IMR-90 (cell line): Measurements from ENCODE around the gene SAMD1. TPM values are rescaled to one million over a fixed set of nuclear protein-coding genes. Genes with fewer than 3 reads are reported as not detected.

Experiments used
- ATAC-seq: fragments of 200-7000 bp; cut with Tn5 transposase; 2 replicates; pipeline ENCODE4 v1.9.1; 2020; ENCODE audit warnings: low read depth, mild to moderate bottlenecking, moderate library complexity
- BruUV-seq: library from RNA; stranded (reverse); fragments of 400-500 nt; replicated peaks from 2 replicates; lab custom pipeline; 2021; lab: Mats Ljungman, UMichigan
- CTCF ChIA-PET: fragments of 300-600 bp; formaldehyde crosslinking; extraction: SDS; loops from one replicate; lab custom pipeline; 2021; ENCODE audit warnings: antibody characterized with exemption; lab: Yijun Ruan, JAX
- POLR2A ChIA-PET: fragments of 300-600 bp; sonication (Branson Sonifier 250); formaldehyde crosslinking; loops from one replicate; lab custom pipeline; 2022; ENCODE audit warnings: antibody characterized with exemption; ENCODE audit not compliant: unreplicated experiment; lab: Charles Lee
- DNase-seq: peaks from one replicate; pipeline ENCODE4 v3.0.0; 2013
- H2AFZ ChIP-seq: replicated peaks from 2 replicates; pipeline ENCODE3; 2013; ENCODE audit warnings: low read length, mild to moderate bottlenecking; ENCODE audit not compliant: poor library complexity
- H2AK5ac ChIP-seq: 2 replicates; pipeline ENCODE4 v1.6.1; 2013; ENCODE audit warnings: low read depth, low read length, inconsistent platforms
- H2AK9ac ChIP-seq: replicated peaks from 2 replicates; pipeline ENCODE3; 2013; ENCODE audit warnings: mild to moderate bottlenecking, low read depth, low read length, moderate library complexity; ENCODE audit not compliant: poor library complexity
- H2BK120ac ChIP-seq: 2 replicates; pipeline ENCODE4 v1.6.1; 2013; ENCODE audit warnings: low read depth, low read length, inconsistent platforms
- H2BK15ac ChIP-seq: 3 replicates; pipeline ENCODE4 v1.6.1; 2013; ENCODE audit warnings: low read depth, low read length, inconsistent platforms
- H2BK20ac ChIP-seq: 2 replicates; pipeline ENCODE4 v1.6.1; 2013; ENCODE audit warnings: low read depth, mild to moderate bottlenecking, inconsistent platforms, low read length, moderate library complexity
- H2BK5ac ChIP-seq: 2 replicates; pipeline ENCODE4 v1.6.1; 2013; ENCODE audit warnings: mild to moderate bottlenecking, low read depth, low read length, inconsistent platforms; ENCODE audit not compliant: poor library complexity, severe bottlenecking
- H3K14ac ChIP-seq: replicated peaks from 2 replicates; pipeline ENCODE4 v1.6.1; 2013; ENCODE audit warnings: low read depth, low read length, inconsistent platforms
- H3K18ac ChIP-seq: 2 replicates; pipeline ENCODE4 v1.6.1; 2013; ENCODE audit warnings: low read depth, low read length, control low read depth
- H3K23ac ChIP-seq: 2 replicates; pipeline ENCODE4 v1.6.1; 2013; ENCODE audit warnings: low read depth, low read length, inconsistent platforms
- H3K27ac ChIP-seq: 2 replicates; pipeline ENCODE4 v1.5.1; 2013; ENCODE audit warnings: mild to moderate bottlenecking, control low read depth, low read length; ENCODE audit not compliant: insufficient read depth
- H3K27me3 ChIP-seq: 2 replicates; pipeline ENCODE4 v1.6.1; 2013; ENCODE audit warnings: low read length; ENCODE audit not compliant: control insufficient read depth, insufficient read depth
- H3K36me3 ChIP-seq: 2 replicates; pipeline ENCODE4 v1.6.1; 2013; ENCODE audit warnings: low read length, mixed read lengths; ENCODE audit not compliant: control insufficient read depth, insufficient read depth
- H3K4ac ChIP-seq: 2 replicates; pipeline ENCODE4 v1.6.1; 2013; ENCODE audit warnings: low read depth, low read length, inconsistent platforms
- H3K4me1 ChIP-seq: 2 replicates; pipeline ENCODE4 v1.6.1; 2013; ENCODE audit warnings: low read length, mixed read lengths; ENCODE audit not compliant: control insufficient read depth, insufficient read depth
- H3K4me2 ChIP-seq: 2 replicates; pipeline ENCODE4 v1.6.1; 2013; ENCODE audit warnings: low read depth, mild to moderate bottlenecking, control low read depth, low read length, moderate library complexity
- H3K4me3 ChIP-seq: 2 replicates; pipeline ENCODE4 v1.5.1; 2013; ENCODE audit warnings: low read depth, mild to moderate bottlenecking, control low read depth, low read length, moderate library complexity; ENCODE audit not compliant: insufficient read depth
- H3K56ac ChIP-seq: 2 replicates; pipeline ENCODE4 v1.6.1; 2013; ENCODE audit warnings: low read length, inconsistent platforms; ENCODE audit not compliant: insufficient read depth; ENCODE audit errors: extremely low read depth
- H3K79me1 ChIP-seq, 2 experiments: 2 replicates each; pipeline ENCODE4 v1.6.1; 2013; ENCODE audit warnings: low read length in 2 of 2, inconsistent platforms in 1 of 2, low read depth in 1 of 2
- H3K9ac ChIP-seq: 2 replicates; pipeline ENCODE4 v1.6.1; 2013; ENCODE audit warnings: low read depth, low read length, control low read depth
- H3K9me1 ChIP-seq: 2 replicates; pipeline ENCODE4 v1.6.1; 2013; ENCODE audit warnings: low read length, inconsistent platforms; ENCODE audit not compliant: insufficient read depth
- H3K9me3 ChIP-seq: 2 replicates; pipeline ENCODE4 v1.6.1; 2013; ENCODE audit warnings: low read length; ENCODE audit not compliant: control insufficient read depth, insufficient read depth
- H4K20me1 ChIP-seq: 2 replicates; pipeline ENCODE4 v1.6.1; 2013; ENCODE audit warnings: low read length, inconsistent platforms; ENCODE audit not compliant: insufficient read depth
- H4K5ac ChIP-seq: 2 replicates; pipeline ENCODE4 v1.6.1; 2013; ENCODE audit warnings: mild to moderate bottlenecking, low read depth, low read length, control low read depth
- H4K8ac ChIP-seq, 2 experiments: 2 replicates each; pipeline ENCODE4 v1.6.1; 2013; ENCODE audit warnings: low read depth in 2 of 2, low read length in 2 of 2, control low read depth in 1 of 2, inconsistent platforms in 1 of 2
- H4K91ac ChIP-seq: 2 replicates; pipeline ENCODE4 v1.6.1; 2013; ENCODE audit warnings: low read depth, low read length, inconsistent platforms; ENCODE audit not compliant: insufficient read depth
- BHLHE40 ChIP-seq: fragments of 150-350 bp; IDR thresholded peaks from 2 replicates; pipeline ENCODE4 v1.6.1; 2016; ENCODE audit warnings: mild to moderate bottlenecking, low read depth, low read length
- MXI1 ChIP-seq: IDR thresholded peaks from 2 replicates; pipeline ENCODE4 v1.6.1; 2012; ENCODE audit warnings: low read depth, mild to moderate bottlenecking, low read length, moderate library complexity, borderline replicate concordance
- RCOR1 ChIP-seq: IDR thresholded peaks from 2 replicates; pipeline ENCODE4 v1.6.1; 2012; ENCODE audit warnings: mild to moderate bottlenecking, low read length, improper control_type of control experiment; ENCODE audit not compliant: insufficient replicate concordance
- WGBS, 2 experiments: methylation state at CpG; one replicate each; pipeline versions ENCODE4 v1.1.5 to v1.1.7; 2013; ENCODE audit warnings: missing lambda C conversion rate in 2 of 2; ENCODE audit not compliant: insufficient read length in 1 of 2; ENCODE audit errors: extremely low coverage in 2 of 2; 5-methylcytosine and 5-hydroxymethylcytosine counted together
- dilution Hi-C: fragments of 300-500 bp; cut with HindIII; formaldehyde crosslinking; loops from one replicate; pipeline ENCODE4 v1.14.3; 2018; ENCODE audit warnings: low sequenced_read_pairs; ENCODE audit not compliant: unreplicated experiment
- in situ Hi-C: fragments of 300-500 bp; cut with MboI; formaldehyde crosslinking; loops from 3 replicates; pipeline ENCODE4 v1.14.3; 2019; ENCODE audit warnings: low sequenced_read_pairs, inconsistent platforms, mixed read lengths
- intact Hi-C: fragments of 100-400 bp; cut with micrococcal nuclease; formaldehyde crosslinking; loops from 2 replicates; pipeline ENCODE4 v1.10.0; 2022
- polyA plus RNA-seq, 3 experiments: library from polyadenylated mRNA; depleted of rRNA; stranded (reverse); fragments of >200 nt; gene quantifications; 2 replicates each; pipeline ENCODE4 v1.2.3, GENCODE V29; 2012; ENCODE audit warnings: low replicate concordance in 1 of 3
- total RNA-seq: library from RNA; depleted of rRNA; stranded (reverse); fragments of >200 nt; gene quantifications from 2 replicates; pipeline ENCODE4 v1.2.3, GENCODE V29; 2012
- TF ChIP-seq, protein P1 (sequence below): fragments of 150-350 bp; IDR thresholded peaks from 2 replicates; pipeline ENCODE4 v1.6.1; 2016; ENCODE audit warnings: low read depth, mild to moderate bottlenecking, low read length, moderate library complexity, borderline replicate concordance

SAMD1 gene
- total and polyA plus RNA-seq, 2 of the 4 experiments (the other 2 are of a cell fraction), result 6.5 to 14.1 TPM

DNA sequence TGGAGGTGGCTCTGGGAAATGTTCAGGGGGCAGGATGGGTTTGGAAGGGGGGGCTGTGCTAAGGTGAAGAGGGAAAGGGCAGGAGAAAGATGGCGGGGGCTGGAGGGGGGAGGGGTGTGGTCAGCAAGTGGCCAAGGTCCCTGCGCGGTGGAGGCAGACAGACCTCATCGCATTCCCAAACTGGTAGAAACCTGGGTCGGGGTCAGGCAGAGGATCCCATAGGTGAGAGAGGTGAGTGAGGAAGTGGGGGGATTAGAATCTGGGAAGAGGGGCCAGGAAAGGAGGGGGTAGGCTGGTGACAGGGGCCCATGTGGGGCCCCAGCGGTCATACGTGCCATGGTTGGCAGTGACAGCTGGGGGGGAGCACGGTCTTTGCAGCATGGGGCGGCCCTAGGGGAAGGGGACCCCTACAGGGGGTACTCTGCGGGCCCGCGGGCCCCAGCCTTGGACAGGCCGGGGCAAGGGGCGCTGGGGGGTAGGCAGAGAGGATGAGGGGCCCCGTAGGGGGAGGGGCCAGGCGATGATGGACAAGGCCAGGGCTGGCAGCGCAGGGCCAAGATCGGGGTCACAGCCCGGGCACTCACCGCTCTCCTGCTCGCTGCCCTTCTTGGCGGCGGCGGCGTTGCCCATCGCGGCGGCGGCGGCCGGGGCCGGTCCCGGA lies 26.5 kb upstream of the SAMD1 start:
- H4K91ac ChIP-seq, result no peak overlapping the region
- H3K4me2 ChIP-seq, result peak overlapping the region; percentile 98
- no peak overlapping the region for H4K5ac ChIP-seq
- no peaks in the 10 kb centered on the region for H3K36me3 ChIP-seq
- H3K4ac ChIP-seq, result peak overlapping the region; percentile 68; the same call in 1 of the 2 replicates
- H4K8ac ChIP-seq, result no peak overlapping the region; a peak in 1 of 4 replicates
- H3K14ac ChIP-seq, result peak overlapping the region; percentile 53
- H3K18ac ChIP-seq, result no peak overlapping the region
- CTCF ChIA-PET, result no interaction called here
- peak overlapping the region; percentile 78 for H3K9ac ChIP-seq
- no TSS peak for BruUV-seq
- peak overlapping the region; percentile 85 for H2AFZ ChIP-seq
- no peaks in the 10 kb centered on the region for H3K27me3 ChIP-seq
- peaks cover 17% of the 10 kb centered on the region; the same call in 1 of the 2 replicates for H3K9me1 ChIP-seq
- intact Hi-C loops, result no loop called here
- no peaks in the 10 kb centered on the region for H3K9me3 ChIP-seq
- peak overlapping the region; percentile 10 for H2BK5ac ChIP-seq
- peak overlapping the region; percentile 91; the same call in 1 of the 2 replicates for H3K23ac ChIP-seq
- peaks cover 26% of the 10 kb centered on the region for H3K4me1 ChIP-seq
- POLR2A ChIA-PET, result interaction anchor here (0.6 kb wide), 1 partner anchor 9 kb away, joined by 3 read pairs; no protein-coding TSS in a partner anchor
- WGBS, 2 experiments, result 0% methylated on average over 21 of the region's 33 CpGs; no CpG with 5 or more reads in 1 of the 2 experiments
- no peak overlapping the region for H2BK120ac ChIP-seq
- peak overlapping the region; percentile 74 for H3K4me3 ChIP-seq
- peaks cover 8% of the 10 kb centered on the region for H4K20me1 ChIP-seq
- H2AK9ac ChIP-seq, result peak overlapping the region; percentile 70
- dilution Hi-C loops, result no loop called here
- H3K27ac ChIP-seq, result peak overlapping the region; percentile 45
- ATAC-seq (peak; percentile 1), DNase-seq (no peak)
- TF ChIP-seq BHLHE40, result no peak
- no peak for TF ChIP-seq RCOR1
- TF ChIP-seq MXI1, result 0 out of 2 replicates have a peak, but pooled peaks have one; percentile 4
- TF ChIP-seq, protein P1, sequence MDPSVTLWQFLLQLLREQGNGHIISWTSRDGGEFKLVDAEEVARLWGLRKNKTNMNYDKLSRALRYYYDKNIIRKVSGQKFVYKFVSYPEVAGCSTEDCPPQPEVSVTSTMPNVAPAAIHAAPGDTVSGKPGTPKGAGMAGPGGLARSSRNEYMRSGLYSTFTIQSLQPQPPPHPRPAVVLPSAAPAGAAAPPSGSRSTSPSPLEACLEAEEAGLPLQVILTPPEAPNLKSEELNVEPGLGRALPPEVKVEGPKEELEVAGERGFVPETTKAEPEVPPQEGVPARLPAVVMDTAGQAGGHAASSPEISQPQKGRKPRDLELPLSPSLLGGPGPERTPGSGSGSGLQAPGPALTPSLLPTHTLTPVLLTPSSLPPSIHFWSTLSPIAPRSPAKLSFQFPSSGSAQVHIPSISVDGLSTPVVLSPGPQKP, result no peak
- no peak overlapping the region for H2BK15ac ChIP-seq
- no peak overlapping the region for H2BK20ac ChIP-seq
- peaks cover 10 to 63% of the 10 kb centered on the region in 2 experiments for H3K79me1 ChIP-seq
- in situ Hi-C loops, result no loop called here
- no peak overlapping the region for H3K56ac ChIP-seq
- no peak overlapping the region; the same call in 1 of the 2 replicates for H2AK5ac ChIP-seq
